Calu3 (cell line): ENCODE results near the gene SLC4A8. TPM values are rescaled to one million over a fixed set of nuclear protein-coding genes. Genes with fewer than 3 reads are reported as not detected.

ENCODE experiments used
- BruUV-seq: library from RNA; stranded (reverse); fragments of 400-500 nt; replicated peaks from 2 replicates; lab custom pipeline; 2021; lab: Mats Ljungman, UMichigan
- CTCF ChIA-PET: fragments of 300-600 bp; sonication (Branson Sonifier 250); formaldehyde crosslinking; loops from one replicate; lab custom pipeline; 2022; ENCODE audit warnings: antibody characterized with exemption; lab: Charles Lee
- DNase-seq: peaks from one replicate; pipeline ENCODE4 v3.0.0; 2022
- H3K27ac Mint-ChIP-seq: one replicate; pipeline ENCODE4 v1.8.0; 2022; ENCODE audit warnings: mixed read lengths; ENCODE audit not compliant: unreplicated experiment
- H3K27me3 Mint-ChIP-seq: one replicate; pipeline ENCODE4 v1.8.0; 2022; ENCODE audit warnings: mixed read lengths; ENCODE audit not compliant: unreplicated experiment
- H3K36me3 Mint-ChIP-seq: one replicate; pipeline ENCODE4 v1.8.0; 2022; ENCODE audit warnings: mild to moderate bottlenecking, moderate library complexity, mixed read lengths; ENCODE audit not compliant: insufficient read depth, unreplicated experiment
- H3K4me1 Mint-ChIP-seq: one replicate; pipeline ENCODE4 v1.8.0; 2022; ENCODE audit warnings: mild to moderate bottlenecking, low read depth, mixed read lengths; ENCODE audit not compliant: unreplicated experiment
- H3K4me3 Mint-ChIP-seq: one replicate; pipeline ENCODE4 v1.8.0; 2022; ENCODE audit warnings: mild to moderate bottlenecking, low read depth, moderate library complexity, mixed read lengths; ENCODE audit not compliant: unreplicated experiment
- H3K9me3 Mint-ChIP-seq: one replicate; pipeline ENCODE4 v1.8.0; 2022; ENCODE audit warnings: low read depth, mixed read lengths; ENCODE audit not compliant: unreplicated experiment
- CTCF ChIP-seq: fragments of 200-600 bp; IDR thresholded peaks from one replicate; pipeline ENCODE4 v1.8.0; 2022; ENCODE audit warnings: antibody characterized with exemption; ENCODE audit not compliant: unreplicated experiment
- intact Hi-C: fragments of 100-400 bp; cut with micrococcal nuclease; formaldehyde crosslinking; loops from one replicate; pipeline ENCODE4 v1.10.0; 2022; ENCODE audit not compliant: unreplicated experiment
- total RNA-seq: library from RNA; stranded (reverse); gene quantifications from 2 replicates; pipeline ENCODE4 v1.2.3, GENCODE V29; 2022

Gene SLC4A8
- total RNA-seq, 1 experiment from 2014 or later: 1.1 TPM

GRCh38 chr12:51480978-51481377, 56.3 kb downstream of the SLC4A8 start:
- BruUV-seq: no TSS peak
- CTCF ChIA-PET: no interaction called here
- H3K4me1 Mint-ChIP-seq: no peaks in the 10 kb centered on the region

GRCh38 chr12:51482929-51483697, 58.5 kb downstream of the SLC4A8 start:
- DNase-seq: no peak
- Mint-ChIP-seq H3K27me3 (peaks cover 13% of the 10 kb centered on the region), H3K4me1 (no peaks in the 10 kb centered on the region), H3K9me3 (no peaks in the 10 kb centered on the region), H3K36me3 (no peaks in the 10 kb centered on the region), H3K27ac (no peak overlapping the region), H3K4me3 (no peak overlapping the region)
- CTCF ChIA-PET: no interaction called here
- intact Hi-C loops: no loop called here
- no peak for TF ChIP-seq CTCF
- BruUV-seq: no TSS peak

More at GRCh38 chr12:51480978-51481377, 56.3 kb downstream of the SLC4A8 start:
- intact Hi-C loops: no loop called here
- no peaks in the 10 kb centered on the region for H3K9me3 Mint-ChIP-seq
- H3K27ac Mint-ChIP-seq: no peak overlapping the region
- no peaks in the 10 kb centered on the region for H3K36me3 Mint-ChIP-seq
- DNase-seq: no peak
- no peak overlapping the region for H3K4me3 Mint-ChIP-seq
- no peak for TF ChIP-seq CTCF
- peaks cover 13% of the 10 kb centered on the region for H3K27me3 Mint-ChIP-seq

GRCh38 chr12:51484119-51484518, 59.5 kb downstream of the SLC4A8 start:
- H3K27ac Mint-ChIP-seq: no peak overlapping the region
- TF ChIP-seq CTCF: no peak
- CTCF ChIA-PET: no interaction called here
- BruUV-seq: no TSS peak
- no peaks in the 10 kb centered on the region for H3K36me3 Mint-ChIP-seq
- H3K4me1 Mint-ChIP-seq: no peaks in the 10 kb centered on the region
- peaks cover 13% of the 10 kb centered on the region for H3K27me3 Mint-ChIP-seq
- DNase-seq: no peak
- H3K9me3 Mint-ChIP-seq: no peaks in the 10 kb centered on the region
- no peak overlapping the region for H3K4me3 Mint-ChIP-seq
- intact Hi-C loops: no loop called here

GRCh38 chr12:51488281-51488680, 63.6 kb downstream of the SLC4A8 start:
- no peak overlapping the region for H3K4me3 Mint-ChIP-seq
- no peak for TF ChIP-seq CTCF
- BruUV-seq: no TSS peak
- DNase-seq: no peak
- no peaks in the 10 kb centered on the region for H3K36me3 Mint-ChIP-seq
- intact Hi-C loops: no loop called here
- no peaks in the 10 kb centered on the region for H3K9me3 Mint-ChIP-seq
- CTCF ChIA-PET: no interaction called here
- no peak overlapping the region for H3K27ac Mint-ChIP-seq
- peaks cover 37% of the 10 kb centered on the region for H3K27me3 Mint-ChIP-seq
- no peaks in the 10 kb centered on the region for H3K4me1 Mint-ChIP-seq
